Ishikawa (cell line): ENCODE measurements around the gene HIPK1.
A peak's percentile ranks its signal among the peaks of the same experiment; 100 is the strongest.

ENCODE experiments used
- CEBPB ChIP-seq: IDR thresholded peaks from 2 replicates; pipeline ENCODE4 v1.6.1; 2012
- CREB1 ChIP-seq: IDR thresholded peaks from 2 replicates; pipeline ENCODE4 v1.6.1; 2012; ENCODE audit warnings: low read depth
- EGR1 ChIP-seq: IDR thresholded peaks from 2 replicates; pipeline ENCODE4 v1.6.1; 2012
- EP300 ChIP-seq: IDR thresholded peaks from 2 replicates; pipeline ENCODE4 v1.6.1; 2012; ENCODE audit warnings: borderline replicate concordance
- FOXM1 ChIP-seq: IDR thresholded peaks from 2 replicates; pipeline ENCODE4 v1.6.1; 2012; ENCODE audit warnings: low read depth, borderline replicate concordance
- MAX ChIP-seq: IDR thresholded peaks from 2 replicates; pipeline ENCODE4 v1.6.1; 2012
- NFIC ChIP-seq: IDR thresholded peaks from 2 replicates; pipeline ENCODE4 v1.6.1; 2012
- RAD21 ChIP-seq: IDR thresholded peaks from 2 replicates; pipeline ENCODE4 v1.6.1; 2012; ENCODE audit warnings: low read depth
- REST ChIP-seq: IDR thresholded peaks from 2 replicates; pipeline ENCODE4 v1.6.1; 2012; ENCODE audit warnings: low read depth, mild to moderate bottlenecking
- TAF1 ChIP-seq: IDR thresholded peaks from 2 replicates; pipeline ENCODE4 v1.6.1; 2012; ENCODE audit warnings: low read depth, mild to moderate bottlenecking
- TCF12 ChIP-seq: IDR thresholded peaks from 2 replicates; pipeline ENCODE4 v1.6.1; 2012; ENCODE audit warnings: low read depth
- TEAD4 ChIP-seq: IDR thresholded peaks from 2 replicates; pipeline ENCODE4 v1.6.1; 2012
- USF1 ChIP-seq: IDR thresholded peaks from 2 replicates; pipeline ENCODE4 v1.6.1; 2012
- YY1 ChIP-seq: IDR thresholded peaks from 2 replicates; pipeline ENCODE4 v1.6.1; 2012; ENCODE audit warnings: low read depth
- ZBTB7A ChIP-seq: IDR thresholded peaks from 2 replicates; pipeline ENCODE4 v1.6.1; 2012; ENCODE audit warnings: low read depth

Gene HIPK1

GRCh38 chr1:114008993-114009392, 79.9 kb downstream of the HIPK1 start:
- TF ChIP-seq NFIC (no peak), MAX (no peak), TEAD4 (no peak), CREB1 (no peak), CEBPB (no peak)

DNA sequence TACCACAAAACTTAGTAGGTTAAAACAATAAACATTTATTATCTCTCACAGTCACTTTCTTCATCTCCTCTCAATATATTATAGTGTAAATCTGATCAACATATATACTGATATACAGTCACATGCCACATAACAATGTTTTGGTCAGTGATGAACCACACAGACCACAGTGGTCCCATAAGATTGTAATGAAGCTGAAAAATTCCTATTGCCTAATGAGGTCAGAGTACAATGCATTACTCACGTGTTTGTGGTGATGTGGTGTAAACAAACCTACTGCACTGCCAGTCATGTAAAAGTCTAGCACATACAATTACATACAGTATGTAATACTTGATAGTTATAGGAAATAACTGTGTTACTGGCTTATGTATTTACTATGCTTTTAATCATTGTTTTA, 80.3 kb downstream of the HIPK1 start:
- TF ChIP-seq NFIC: no peak

- no peak for TF ChIP-seq EP300
- no peak for TF ChIP-seq REST
- TF ChIP-seq CREB1: no peak
- TF ChIP-seq YY1: no peak
- TF ChIP-seq TCF12: no peak
- TF ChIP-seq TEAD4: no peak
- no peak for TF ChIP-seq NFIC
- TF ChIP-seq RAD21: no peak
- TF ChIP-seq MAX: no peak
- no peak for TF ChIP-seq CEBPB
- no peak for TF ChIP-seq FOXM1
- TF ChIP-seq USF1: no peak
- TF ChIP-seq ZBTB7A: no peak
These were observed 81.5 kb downstream of the HIPK1 start for GRCh38 chr1:114010433-114011184.

DNA sequence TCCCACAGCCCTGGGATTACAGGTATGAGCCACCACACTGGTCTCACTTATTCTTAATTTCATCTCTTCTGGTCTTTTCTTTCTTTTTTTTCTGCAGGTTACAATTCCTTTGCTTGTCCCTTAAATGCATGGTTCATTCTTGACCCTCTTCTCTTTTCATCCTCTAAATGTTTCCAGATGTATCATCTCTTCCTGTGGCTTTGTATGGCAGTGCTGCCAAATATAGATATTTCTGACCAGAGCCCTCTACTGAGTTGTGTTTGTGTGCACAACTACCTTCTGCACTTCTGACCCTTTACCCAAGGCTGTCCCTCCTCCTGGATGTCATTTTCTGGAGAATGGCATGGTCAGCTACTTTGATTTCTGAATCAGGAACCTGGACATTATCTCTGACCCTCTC, 82.7 kb downstream of the HIPK1 start:
- TF ChIP-seq RAD21 (no peak), MAX (no peak), EGR1 (no peak), CREB1 (no peak), REST (no peak), TEAD4 (no peak), USF1 (no peak), TAF1 (no peak), TCF12 (no peak)

DNA sequence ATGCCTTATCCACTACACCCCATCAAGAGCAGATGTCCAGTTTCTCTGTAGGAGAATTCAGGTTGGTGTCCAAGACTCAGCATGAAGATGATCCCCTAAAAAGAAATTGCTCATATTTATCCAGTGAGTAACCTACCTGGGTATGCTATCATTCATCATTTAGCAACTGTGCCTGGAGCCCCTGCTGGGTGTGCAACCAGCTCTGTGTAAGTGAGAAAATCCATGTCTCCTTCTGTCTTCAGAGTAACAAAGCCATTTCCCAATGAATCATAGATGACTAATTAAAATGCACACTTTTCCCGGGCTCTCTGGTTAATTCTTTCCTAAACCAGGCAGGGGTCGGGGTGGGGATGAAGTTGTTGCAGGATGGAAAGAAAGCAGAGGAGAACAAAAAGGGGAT, 86.0 kb downstream of the HIPK1 start:
- peak; percentile 24; the same call in 1 of the 2 replicates for TF ChIP-seq EP300
- 0 out of 2 replicates have a peak, but pooled peaks have one; percentile 13 for TF ChIP-seq NFIC
- no peak for TF ChIP-seq REST

DNA sequence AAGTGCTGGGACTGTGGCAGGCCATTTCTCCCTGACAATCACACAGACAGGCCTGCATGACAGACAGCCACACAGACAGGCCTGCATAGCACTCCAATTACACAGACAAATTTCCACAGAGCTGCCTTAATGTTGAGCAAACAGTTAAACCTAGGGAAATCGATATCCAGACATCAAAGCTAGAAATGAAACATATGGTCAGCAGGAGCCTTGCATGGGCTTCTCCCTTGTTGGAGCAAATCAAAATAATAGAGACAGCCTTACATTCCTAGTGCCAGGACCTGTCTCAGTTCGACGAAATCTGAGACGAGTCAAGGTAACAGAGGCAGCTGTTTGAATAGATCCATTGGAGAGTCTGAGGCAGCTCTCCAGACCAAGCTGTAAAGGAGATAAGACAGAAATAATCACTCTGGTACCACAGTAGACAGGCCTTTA, 92.6 kb downstream of the HIPK1 start:
- TF ChIP-seq ZBTB7A: no peak
